A549 (cell line): Measurements from ENCODE around the gene SACM1L.

Source experiments
- CHD4 ChIP-seq: fragments of 200-600 bp; sonication (generic); IDR thresholded peaks from 2 replicates; pipeline ENCODE4 v1.6.1; 2016; ENCODE audit warnings: antibody characterized with exemption, mild to moderate bottlenecking, borderline replicate concordance
- CTCF ChIP-seq: fragments of >200 bp; sonication (Bioruptor Twin); formaldehyde crosslinking; IDR thresholded peaks from 3 replicates; pipeline ENCODE4 v1.5.1; 2016
- HOXB13 ChIP-seq: fragments of 250-450 bp; sonication (Bioruptor Pico); IDR thresholded peaks from 2 replicates; pipeline ENCODE4 v1.5.0; 2020; ENCODE audit warnings: low read depth, mild to moderate bottlenecking, moderate library complexity
- JUN ChIP-seq, 2 experiments: fragments of >200 bp; sonication (Bioruptor Twin); formaldehyde crosslinking; IDR thresholded peaks; 2 replicates in 1 of 2; 3 replicates in 1 of 2; pipeline ENCODE4 v1.6.1; 2016 to 2017
- NPAS2 ChIP-seq: fragments of 250-450 bp; sonication (Bioruptor Pico); IDR thresholded peaks from 2 replicates; pipeline ENCODE4 v1.8.0; 2022; ENCODE audit warnings: mild to moderate bottlenecking, moderate library complexity, borderline replicate concordance
- POLR2A ChIP-seq: IDR thresholded peaks from 2 replicates; pipeline ENCODE4 v1.6.1; 2012; ENCODE audit warnings: mild to moderate bottlenecking, low read length
- USF2 ChIP-seq: fragments of 450-650 bp; IDR thresholded peaks from 2 replicates; pipeline ENCODE4 v1.6.1; 2014; ENCODE audit warnings: antibody characterized with exemption
- ZSCAN20 ChIP-seq: fragments of 250-450 bp; sonication (Bioruptor Pico); IDR thresholded peaks from 2 replicates; pipeline ENCODE4 v1.8.0; 2022; ENCODE audit warnings: mild to moderate bottlenecking, moderate library complexity

- TF ChIP-seq CTCF (no peak), CHD4 (no peak), HOXB13 (CRISPR knock-in tag) (no peak), POLR2A (no peak), NPAS2 (no peak), USF2 (no peak), JUN (IDR thresholded peaks at IDR 0.05) (no peak), ZSCAN20 (CRISPR knock-in tag) (no peak)
Observed at GRCh38 chr3:45711931-45712330, 22.7 kb downstream of the SACM1L start.
